Keratinocyte (primary cell): ENCODE results near the gene RANBP17. TPM values are rescaled to one million over a fixed set of nuclear protein-coding genes. Genes with fewer than 3 reads are reported as not detected.

Experiments
- DNase-seq: peaks from one replicate; pipeline ENCODE4 v3.0.0-alpha.2; 2011; ENCODE audit warnings: low read depth, missing footprints, low spot score
- FAIRE-seq: peaks from 2 replicates; lab custom pipeline; 2011; peaks lifted over from hg19 to GRCh38; lab: Jason Lieb, UNC
- H2AFZ ChIP-seq: 2 replicates; pipeline ENCODE4 v1.6.0; 2012; ENCODE audit warnings: low read length, control low read depth, inconsistent platforms; ENCODE audit not compliant: control insufficient read depth
- H3K27ac ChIP-seq: 2 replicates; pipeline ENCODE4 v1.5.1; 2011; ENCODE audit warnings: low read length; ENCODE audit not compliant: control insufficient read depth, insufficient read depth
- H3K27me3 ChIP-seq: 3 replicates; pipeline ENCODE4 v1.6.0; 2011; ENCODE audit warnings: low read length; ENCODE audit not compliant: control insufficient read depth, insufficient read depth; ENCODE audit errors: extremely low read depth
- H3K36me3 ChIP-seq, 2 experiments: 2 replicates in 1 of 2; 3 replicates in 1 of 2; pipeline ENCODE4 v1.5.1; 2011; ENCODE audit warnings: low read length in 2 of 2, mild to moderate bottlenecking in 1 of 2; ENCODE audit not compliant: control insufficient read depth in 2 of 2, insufficient read depth in 2 of 2; ENCODE audit errors: extremely low read depth in 1 of 2
- H3K4me1 ChIP-seq: 3 replicates; pipeline ENCODE4 v1.5.1; 2011; ENCODE audit warnings: low read length; ENCODE audit not compliant: control insufficient read depth, insufficient read depth; ENCODE audit errors: extremely low read depth
- H3K4me2 ChIP-seq: 3 replicates; pipeline ENCODE4 v1.6.0; 2011; ENCODE audit warnings: low read depth, low read length; ENCODE audit not compliant: control insufficient read depth, insufficient read depth; ENCODE audit errors: extremely low read depth
- H3K4me3 ChIP-seq, 3 experiments: fragments of 200-600 bp in 1 of 3; sonication (generic) in 1 of 3; 2 replicates in 2 of 3; 3 replicates in 1 of 3; pipeline ENCODE4 v1.5.1; 2011 to 2016; ENCODE audit warnings: low read length in 3 of 3, mild to moderate bottlenecking in 3 of 3, control low read depth in 2 of 3, inconsistent platforms in 1 of 3, low read depth in 1 of 3, mixed read lengths in 1 of 3, mixed run types in 1 of 3, moderate library complexity in 1 of 3; ENCODE audit not compliant: control insufficient read depth in 2 of 3, insufficient read depth in 2 of 3; ENCODE audit errors: extremely low read depth in 1 of 3
- H3K79me2 ChIP-seq: 2 replicates; pipeline ENCODE4 v1.6.0; 2012; ENCODE audit warnings: low read length; ENCODE audit not compliant: control insufficient read depth, insufficient read depth
- H3K9ac ChIP-seq: 3 replicates; pipeline ENCODE4 v1.6.0; 2011; ENCODE audit warnings: low read length; ENCODE audit not compliant: control insufficient read depth, insufficient read depth; ENCODE audit errors: extremely low read depth
- H3K9me1 ChIP-seq: 3 replicates; pipeline ENCODE4 v1.6.0; 2011; ENCODE audit warnings: low read length; ENCODE audit not compliant: control insufficient read depth, insufficient read depth; ENCODE audit errors: extremely low read depth
- H3K9me3 ChIP-seq: 2 replicates; pipeline ENCODE4 v1.5.1; 2012; ENCODE audit warnings: low read depth, low read length; ENCODE audit not compliant: control insufficient read depth
- H4K20me1 ChIP-seq: 3 replicates; pipeline ENCODE4 v1.6.0; 2011; ENCODE audit warnings: low read length; ENCODE audit not compliant: control insufficient read depth, insufficient read depth; ENCODE audit errors: extremely low read depth
- EZH2 ChIP-seq: IDR thresholded peaks from one replicate; pipeline ENCODE4 v1.6.1; 2012; ENCODE audit warnings: inconsistent platforms, mild to moderate bottlenecking, low read length, moderate library complexity
- dilution Hi-C: fragments of 300-500 bp; cut with MboI; formaldehyde crosslinking; loops from one replicate; pipeline ENCODE4 v1.7.0; 2020; ENCODE audit warnings: low sequenced_read_pairs; ENCODE audit not compliant: extremely low pct_ligation_motif_present
- polyA plus RNA-seq, 5 experiments: library from polyadenylated mRNA; depleted of rRNA in 3 of 5; stranded (reverse) in 3 of 5; stranded (forward) in 1 of 5; unstranded in 1 of 5; fragments of >200 nt; gene quantifications; 1 replicate in 1 of 5; 2 replicates in 3 of 5; 3 replicates in 1 of 5; pipeline versions ENCODE4 v1.2.1 to v1.2.3, GENCODE V29; 2011 to 2012; ENCODE audit warnings: missing spikeins in 2 of 5, low read depth in 1 of 5, low replicate concordance in 1 of 5
- TF ChIP-seq, protein P1 (sequence below), 3 experiments: IDR thresholded peaks in 1 of 3; conservative IDR thresholded peaks in 1 of 3; optimal IDR thresholded peaks in 1 of 3; 2 replicates in 2 of 3; 3 replicates in 1 of 3; pipeline versions ENCODE3 to v1.5.1; 2011; ENCODE audit warnings: low read length in 3 of 3, mild to moderate bottlenecking in 3 of 3, moderate library complexity in 2 of 3, control low read depth in 1 of 3, inconsistent platforms in 1 of 3; ENCODE audit not compliant: insufficient read depth in 2 of 3; ENCODE audit errors: extremely low read depth in 1 of 3

The RANBP17 gene
- polyA plus RNA-seq, 1 donor (not counting 4 experiments of a cell fraction or from before 2014, with no cell fraction given), result 0.97 TPM

GRCh38 chr5:171314728-171315385 lies 453.0 kb downstream of the RANBP17 start:
- no peak overlapping the region for H3K27ac ChIP-seq
- FAIRE-seq (no peak), DNase-seq (no peak)
- no peak overlapping the region for H3K4me3 ChIP-seq
- peaks cover 3% of the 10 kb centered on the region for H4K20me1 ChIP-seq
- H3K4me1 ChIP-seq, result no peaks in the 10 kb centered on the region
- dilution Hi-C loops, result no loop called here
- H3K9ac ChIP-seq, result no peak overlapping the region
- H3K79me2 ChIP-seq, result no peaks in the 10 kb centered on the region
- H3K9me3 ChIP-seq, result no peaks in the 10 kb centered on the region
- no peaks in the 10 kb centered on the region for H3K9me1 ChIP-seq
- H3K27me3 ChIP-seq, result peaks cover 98% of the 10 kb centered on the region
- no peak overlapping the region for H3K4me2 ChIP-seq
- H2AFZ ChIP-seq, result no peak overlapping the region
- TF ChIP-seq, protein P1, sequence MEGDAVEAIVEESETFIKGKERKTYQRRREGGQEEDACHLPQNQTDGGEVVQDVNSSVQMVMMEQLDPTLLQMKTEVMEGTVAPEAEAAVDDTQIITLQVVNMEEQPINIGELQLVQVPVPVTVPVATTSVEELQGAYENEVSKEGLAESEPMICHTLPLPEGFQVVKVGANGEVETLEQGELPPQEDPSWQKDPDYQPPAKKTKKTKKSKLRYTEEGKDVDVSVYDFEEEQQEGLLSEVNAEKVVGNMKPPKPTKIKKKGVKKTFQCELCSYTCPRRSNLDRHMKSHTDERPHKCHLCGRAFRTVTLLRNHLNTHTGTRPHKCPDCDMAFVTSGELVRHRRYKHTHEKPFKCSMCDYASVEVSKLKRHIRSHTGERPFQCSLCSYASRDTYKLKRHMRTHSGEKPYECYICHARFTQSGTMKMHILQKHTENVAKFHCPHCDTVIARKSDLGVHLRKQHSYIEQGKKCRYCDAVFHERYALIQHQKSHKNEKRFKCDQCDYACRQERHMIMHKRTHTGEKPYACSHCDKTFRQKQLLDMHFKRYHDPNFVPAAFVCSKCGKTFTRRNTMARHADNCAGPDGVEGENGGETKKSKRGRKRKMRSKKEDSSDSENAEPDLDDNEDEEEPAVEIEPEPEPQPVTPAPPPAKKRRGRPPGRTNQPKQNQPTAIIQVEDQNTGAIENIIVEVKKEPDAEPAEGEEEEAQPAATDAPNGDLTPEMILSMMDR (optimal IDR thresholded peaks at IDR 0.05 in 1 of 3, IDR thresholded peaks at IDR 0.05 in 1 of 3, conservative IDR thresholded peaks at IDR 0.05 in 1 of 3; ENCODE audit: extremely low read depth in 1 of 3, insufficient read depth in 2 of 3, low read length in 3 of 3), result no peak
- peak; percentile 37 for TF ChIP-seq EZH2
- no peaks in the 10 kb centered on the region for H3K36me3 ChIP-seq

- H2AFZ ChIP-seq, result no peak overlapping the region
- peak; percentile 15 for TF ChIP-seq EZH2
- TF ChIP-seq, protein P1 (optimal IDR thresholded peaks at IDR 0.05 in 1 of 3, IDR thresholded peaks at IDR 0.05 in 1 of 3, conservative IDR thresholded peaks at IDR 0.05 in 1 of 3; ENCODE audit: extremely low read depth in 1 of 3, insufficient read depth in 2 of 3, low read length in 3 of 3), result no peak
- H3K4me1 ChIP-seq, result no peaks in the 10 kb centered on the region
- H3K27ac ChIP-seq, result no peak overlapping the region
- DNase-seq (no peak), FAIRE-seq (no peak)
- H3K9me3 ChIP-seq, result no peaks in the 10 kb centered on the region
- dilution Hi-C loops, result no loop called here
- H3K4me2 ChIP-seq, result no peak overlapping the region
- H3K36me3 ChIP-seq, result no peaks in the 10 kb centered on the region
- no peak overlapping the region for H3K4me3 ChIP-seq
- H3K9ac ChIP-seq, result no peak overlapping the region
- H3K9me1 ChIP-seq, result no peaks in the 10 kb centered on the region
- H3K79me2 ChIP-seq, result no peaks in the 10 kb centered on the region
- peaks cover 3% of the 10 kb centered on the region for H4K20me1 ChIP-seq
- H3K27me3 ChIP-seq, result peaks cover 96% of the 10 kb centered on the region
Measured at GRCh38 chr5:171315386-171315891, 453.6 kb downstream of the RANBP17 start.
